EL (cell line): ENCODE results near the gene NCK2.
A peak's percentile ranks its signal among the peaks of the same experiment; 100 is the strongest.
"Not testable (repeated sequence)": the region's sequence is repeated elsewhere in the genome, so short reads cannot be mapped to it uniquely, and the experiment has no call there.

Source experiments
- DNase-seq: peaks from one replicate; pipeline ENCODE4 v3.0.0-alpha.2; 2016

Gene NCK2

GRCh38 chr2:105897694-105898093 is 153.0 kb downstream of the NCK2 start:
- DNase-seq: not testable (repeated sequence)

- no peak for DNase-seq
Observed at GRCh38 chr2:105903051-105903674, 158.5 kb downstream of the NCK2 start.

- no peak for DNase-seq
Observed at GRCh38 chr2:105904938-105905337, 160.2 kb downstream of the NCK2 start.

GRCh38 chr2:105906481-105906880 is 161.8 kb downstream of the NCK2 start:
- DNase-seq: no peak

GRCh38 chr2:105907184-105907583 is 162.5 kb downstream of the NCK2 start:
- no peak for DNase-seq

GRCh38 chr2:105909215-105909614 is 164.5 kb downstream of the NCK2 start:
- no peak for DNase-seq

GRCh38 chr2:105910497-105911238 is 166.0 kb downstream of the NCK2 start:
- no peak for DNase-seq

- DNase-seq: no peak
Observed at GRCh38 chr2:105911425-105911824, 166.7 kb downstream of the NCK2 start.

- DNase-seq: peak; percentile 11
Observed at GRCh38 chr2:105912081-105912480, 167.4 kb downstream of the NCK2 start.

GRCh38 chr2:105915005-105915558 is 170.4 kb downstream of the NCK2 start:
- DNase-seq: no peak

GRCh38 chr2:105917226-105917625 is 172.5 kb downstream of the NCK2 start:
- DNase-seq: no peak

GRCh38 chr2:105917688-105918087 is 173.0 kb downstream of the NCK2 start:
- no peak for DNase-seq

- no peak for DNase-seq
Observed at GRCh38 chr2:105919191-105919811, 174.6 kb downstream of the NCK2 start.

GRCh38 chr2:105919826-105920225 is 175.1 kb downstream of the NCK2 start:
- DNase-seq: peak; percentile 46

GRCh38 chr2:105924271-105924670 is 179.6 kb downstream of the NCK2 start:
- no peak for DNase-seq

GRCh38 chr2:105924932-105925331 is 180.2 kb downstream of the NCK2 start:
- no peak for DNase-seq

GRCh38 chr2:105925390-105925789 is 180.7 kb downstream of the NCK2 start:
- no peak for DNase-seq

GRCh38 chr2:105926960-105927678 is 182.4 kb downstream of the NCK2 start:
- DNase-seq: no peak

- DNase-seq: no peak
Observed at GRCh38 chr2:105928086-105928485, 183.4 kb downstream of the NCK2 start.

- no peak for DNase-seq
Observed at GRCh38 chr2:105928563-105928962, 183.9 kb downstream of the NCK2 start.

GRCh38 chr2:105929516-105929915 is 184.8 kb downstream of the NCK2 start:
- DNase-seq: no peak

- DNase-seq: no peak
Observed at GRCh38 chr2:105932582-105932981, 187.9 kb downstream of the NCK2 start.

GRCh38 chr2:105933906-105934305 is 189.2 kb downstream of the NCK2 start:
- DNase-seq: no peak
